ENCODE measurements around the gene CTXND2.

Gene CTXND2

GRCh38 chr1:150944856-150945255 lies 57.9 kb downstream of the CTXND2 start:
- no peaks in the 10 kb centered on the region for H3K27me3 ChIP-seq (ENCODE audit: control insufficient read depth, low read length)
- no peaks in the 10 kb centered on the region for H3K4me1 ChIP-seq (ENCODE audit: control insufficient read depth, low read length)
- no peaks in the 10 kb centered on the region for H3K9me2 ChIP-seq (replicated peaks; ENCODE audit: control insufficient read depth, low read length)
- H3K36me3 ChIP-seq (ENCODE audit: control insufficient read depth, low read length) = peaks cover 84% of the 10 kb centered on the region
- H3F3A ChIP-seq (ENCODE audit: control insufficient read depth, insufficient read depth) = no peaks in the 10 kb centered on the region
- H3K4me3 ChIP-seq (ENCODE audit: low read length) = no peak overlapping the region
- no peak overlapping the region for H3K27ac ChIP-seq (ENCODE audit: low read depth, low read length)
- H3K79me2 ChIP-seq (ENCODE audit: control insufficient read depth, low read length) = no peaks in the 10 kb centered on the region
- no peaks in the 10 kb centered on the region for H3K9me3 ChIP-seq (ENCODE audit: control insufficient read depth, insufficient read depth, low read length)
- H3K4me2 ChIP-seq (ENCODE audit: low read length) = no peak overlapping the region
- no peak for TF ChIP-seq EZH2phosphoT487 (IDR thresholded peaks at IDR 0.05; ENCODE audit: borderline replicate concordance, low read length)
- TF ChIP-seq, protein P1, sequence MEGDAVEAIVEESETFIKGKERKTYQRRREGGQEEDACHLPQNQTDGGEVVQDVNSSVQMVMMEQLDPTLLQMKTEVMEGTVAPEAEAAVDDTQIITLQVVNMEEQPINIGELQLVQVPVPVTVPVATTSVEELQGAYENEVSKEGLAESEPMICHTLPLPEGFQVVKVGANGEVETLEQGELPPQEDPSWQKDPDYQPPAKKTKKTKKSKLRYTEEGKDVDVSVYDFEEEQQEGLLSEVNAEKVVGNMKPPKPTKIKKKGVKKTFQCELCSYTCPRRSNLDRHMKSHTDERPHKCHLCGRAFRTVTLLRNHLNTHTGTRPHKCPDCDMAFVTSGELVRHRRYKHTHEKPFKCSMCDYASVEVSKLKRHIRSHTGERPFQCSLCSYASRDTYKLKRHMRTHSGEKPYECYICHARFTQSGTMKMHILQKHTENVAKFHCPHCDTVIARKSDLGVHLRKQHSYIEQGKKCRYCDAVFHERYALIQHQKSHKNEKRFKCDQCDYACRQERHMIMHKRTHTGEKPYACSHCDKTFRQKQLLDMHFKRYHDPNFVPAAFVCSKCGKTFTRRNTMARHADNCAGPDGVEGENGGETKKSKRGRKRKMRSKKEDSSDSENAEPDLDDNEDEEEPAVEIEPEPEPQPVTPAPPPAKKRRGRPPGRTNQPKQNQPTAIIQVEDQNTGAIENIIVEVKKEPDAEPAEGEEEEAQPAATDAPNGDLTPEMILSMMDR (IDR thresholded peaks at IDR 0.05; ENCODE audit: low read depth, low read length, poor library complexity, severe bottlenecking) = no peak
- no peaks in the 10 kb centered on the region for H4K20me1 ChIP-seq (ENCODE audit: control insufficient read depth, insufficient read depth, low read depth, low read length)

DNA sequence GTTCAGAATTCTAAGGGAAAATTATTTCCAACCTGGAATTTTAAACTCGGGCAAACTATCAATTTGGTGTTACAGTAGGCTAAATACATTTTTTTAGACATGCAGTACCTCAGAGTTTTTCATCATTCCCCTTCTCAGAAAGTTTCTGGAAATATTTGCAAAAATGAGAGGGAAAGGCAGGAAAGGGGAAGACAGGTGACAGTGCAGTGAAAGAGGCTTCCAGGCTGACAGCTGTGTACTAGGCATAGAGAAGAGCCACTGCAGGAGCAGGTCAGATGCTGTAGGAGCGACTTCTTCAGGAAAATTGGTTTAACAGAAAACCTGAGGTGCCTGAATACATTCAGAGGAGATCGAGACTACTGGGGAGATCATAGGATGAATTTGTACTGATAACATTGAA lies 67.8 kb downstream of the CTXND2 start:
- H3K27me3 ChIP-seq (ENCODE audit: control insufficient read depth, low read length) = no peaks in the 10 kb centered on the region

GRCh38 chr1:150955280-150955679 lies 68.3 kb downstream of the CTXND2 start:
- Histone ChIP-seq H3K4me3 (ENCODE audit: low read length) (no peak overlapping the region), H3K27me3 (ENCODE audit: control insufficient read depth, low read length) (no peaks in the 10 kb centered on the region), H3K9me3 (ENCODE audit: control insufficient read depth, insufficient read depth, low read length) (no peaks in the 10 kb centered on the region), H3K36me3 (ENCODE audit: control insufficient read depth, low read length) (peaks cover 71% of the 10 kb centered on the region), H3K4me1 (ENCODE audit: control insufficient read depth, low read length) (no peaks in the 10 kb centered on the region), H4K20me1 (ENCODE audit: control insufficient read depth, insufficient read depth, low read depth, low read length) (no peaks in the 10 kb centered on the region), H3K9me2 (replicated peaks; ENCODE audit: control insufficient read depth, low read length) (no peaks in the 10 kb centered on the region), H3F3A (ENCODE audit: control insufficient read depth, insufficient read depth) (peaks cover 10% of the 10 kb centered on the region; the same call in 1 of the 2 replicates), H3K27ac (ENCODE audit: low read depth, low read length) (no peak overlapping the region), H3K79me2 (ENCODE audit: control insufficient read depth, low read length) (no peaks in the 10 kb centered on the region), H3K4me2 (ENCODE audit: low read length) (no peak overlapping the region)
- TF ChIP-seq EZH2phosphoT487 (IDR thresholded peaks at IDR 0.05; ENCODE audit: borderline replicate concordance, low read length) = no peak
- TF ChIP-seq, protein P1 (IDR thresholded peaks at IDR 0.05; ENCODE audit: low read depth, low read length, poor library complexity, severe bottlenecking) = no peak

More for the DNA sequence above, 67.8 kb downstream of the CTXND2 start:
- peaks cover 73% of the 10 kb centered on the region for H3K36me3 ChIP-seq (ENCODE audit: control insufficient read depth, low read length)
- no peak overlapping the region for H3K4me2 ChIP-seq (ENCODE audit: low read length)
- no peaks in the 10 kb centered on the region for H3K9me2 ChIP-seq (replicated peaks; ENCODE audit: control insufficient read depth, low read length)
- no peaks in the 10 kb centered on the region for H3K9me3 ChIP-seq (ENCODE audit: control insufficient read depth, insufficient read depth, low read length)
- H3K4me3 ChIP-seq (ENCODE audit: low read length) = no peak overlapping the region
- no peaks in the 10 kb centered on the region for H4K20me1 ChIP-seq (ENCODE audit: control insufficient read depth, insufficient read depth, low read depth, low read length)
- H3K27ac ChIP-seq (ENCODE audit: low read depth, low read length) = no peak overlapping the region
- H3K79me2 ChIP-seq (ENCODE audit: control insufficient read depth, low read length) = no peaks in the 10 kb centered on the region
- TF ChIP-seq EZH2phosphoT487 (IDR thresholded peaks at IDR 0.05; ENCODE audit: borderline replicate concordance, low read length) = no peak
- TF ChIP-seq, protein P1 (IDR thresholded peaks at IDR 0.05; ENCODE audit: low read depth, low read length, poor library complexity, severe bottlenecking) = no peak
- H3F3A ChIP-seq (ENCODE audit: control insufficient read depth, insufficient read depth) = peaks cover 10% of the 10 kb centered on the region; the same call in 1 of the 2 replicates
- no peaks in the 10 kb centered on the region for H3K4me1 ChIP-seq (ENCODE audit: control insufficient read depth, low read length)
